PC-3 (cell line): ENCODE results near the gene TMEM271.

Experiments
- CTCF ChIP-seq: fragments of 300-600 bp; sonication (generic); conservative IDR thresholded peaks from 2 replicates; pipeline ENCODE4 v1.5.1; 2017; ENCODE audit warnings: antibody characterized with exemption, low read depth, mild to moderate bottlenecking, low read length
- EZH2phosphoT487 ChIP-seq: fragments of 300-600 bp; sonication (generic); IDR thresholded peaks from 2 replicates; pipeline ENCODE4 v1.6.1; 2018; ENCODE audit warnings: mild to moderate bottlenecking, antibody characterized with exemption, low read length, borderline replicate concordance

GRCh38 chr4:609400-610050, 33.4 kb upstream of the TMEM271 start:
- TF ChIP-seq CTCF (no peak), EZH2phosphoT487 (no peak)
